ENCODE data around the gene HIF1A.
A peak's percentile ranks its signal among the peaks of the same experiment; 100 is the strongest.
"Not testable (repeated sequence)": the region's sequence is repeated elsewhere in the genome, so short reads cannot be mapped to it uniquely, and the experiment has no call there.

The HIF1A gene

GRCh38 chr14:61742371-61742770 is 47.1 kb downstream of the HIF1A start:
- TF ChIP-seq CTCF (conservative IDR thresholded peaks at IDR 0.05; ENCODE audit: low read depth), result no peak
- peak overlapping the region; percentile 51 for H3K27ac ChIP-seq
- DNase-seq (ENCODE audit: low spot score), result no peak
- ChIA-PET POLR2A (ENCODE audit: low non-redundant PET) (no interaction called here), CTCF (interaction anchor here (0.6 to 0.9 kb wide), 3 partner anchors 12 to 1546 kb away, joined by 3 to 7 read pairs (median 3); no protein-coding TSS in a partner anchor)

- DNase-seq (ENCODE audit: low spot score), result no peak
- ChIA-PET CTCF (interaction anchor here (0.7 kb wide), 1 partner anchor 38 kb away, joined by 5 read pairs; no protein-coding TSS in a partner anchor), POLR2A (ENCODE audit: low non-redundant PET) (no interaction called here)
- no peak for TF ChIP-seq CTCF (conservative IDR thresholded peaks at IDR 0.05; ENCODE audit: low read depth)
- H3K27ac ChIP-seq, result no peak overlapping the region
Measured at GRCh38 chr14:61744238-61744637, 48.9 kb downstream of the HIF1A start.

- peak overlapping the region; percentile 43 for H3K27ac ChIP-seq
- DNase-seq (ENCODE audit: low spot score); CTCF ChIA-PET; POLR2A ChIA-PET (ENCODE audit: low non-redundant PET): not testable (repeated sequence)
Measured at GRCh38 chr14:61746346-61746745, 51.0 kb downstream of the HIF1A start.

GRCh38 chr14:61746881-61747280 is 51.6 kb downstream of the HIF1A start:
- no peak for DNase-seq (ENCODE audit: low spot score)
- ChIA-PET POLR2A (ENCODE audit: low non-redundant PET) (no interaction called here), CTCF (no interaction called here)
- no peak for TF ChIP-seq CTCF (conservative IDR thresholded peaks at IDR 0.05; ENCODE audit: low read depth)
- no peak overlapping the region for H3K27ac ChIP-seq

GRCh38 chr14:61747342-61747741 is 52.0 kb downstream of the HIF1A start:
- TF ChIP-seq CTCF (conservative IDR thresholded peaks at IDR 0.05; ENCODE audit: low read depth), result no peak
- no peak for DNase-seq (ENCODE audit: low spot score)
- POLR2A ChIA-PET (ENCODE audit: low non-redundant PET), result no interaction called here
- no peak overlapping the region for H3K27ac ChIP-seq
- CTCF ChIA-PET, result no interaction called here

GRCh38 chr14:61749264-61749663 is 54.0 kb downstream of the HIF1A start:
- DNase-seq (ENCODE audit: low spot score), result no peak
- CTCF ChIA-PET, result no interaction called here
- POLR2A ChIA-PET (ENCODE audit: low non-redundant PET), result no interaction called here
- no peak overlapping the region for H3K27ac ChIP-seq
- no peak for TF ChIP-seq CTCF (conservative IDR thresholded peaks at IDR 0.05; ENCODE audit: low read depth)

- CTCF ChIA-PET, result no interaction called here
- H3K27ac ChIP-seq, result no peak overlapping the region
- DNase-seq (ENCODE audit: low spot score), result no peak
- no peak for TF ChIP-seq CTCF (conservative IDR thresholded peaks at IDR 0.05; ENCODE audit: low read depth)
- POLR2A ChIA-PET (ENCODE audit: low non-redundant PET), result no interaction called here
Measured at GRCh38 chr14:61749867-61750266, 54.6 kb downstream of the HIF1A start.

All from RWPE1 (cell line).